ENCODE data around the gene TAF1A. TPM values are rescaled to one million over a fixed set of nuclear protein-coding genes. Genes with fewer than 3 reads are reported as not detected.
A peak's percentile ranks its signal among the peaks of the same experiment; 100 is the strongest.

The TAF1A gene
- total RNA-seq, 1 experiment from 2014 or later, result 16.7 TPM

GRCh38 chr1:222535455-222535854, 54.3 kb downstream of the TAF1A start:
- DNase-seq (ENCODE audit: low read depth), result no peak

- DNase-seq (ENCODE audit: low read depth), result no peak
Observed at GRCh38 chr1:222530852-222531251, 58.9 kb downstream of the TAF1A start.

- DNase-seq (ENCODE audit: low read depth), result no peak
Observed at GRCh38 chr1:222529916-222530315, 59.8 kb downstream of the TAF1A start.

- DNase-seq (ENCODE audit: low read depth), result no peak
Observed at GRCh38 chr1:222529181-222529580, 60.6 kb downstream of the TAF1A start.

- DNase-seq (ENCODE audit: low read depth), result peak; percentile 41
Observed at GRCh38 chr1:222525951-222526350, 63.8 kb downstream of the TAF1A start.

GRCh38 chr1:222523852-222524251, 65.9 kb downstream of the TAF1A start:
- no peak for DNase-seq (ENCODE audit: low read depth)

- DNase-seq (ENCODE audit: low read depth), result no peak
Observed at GRCh38 chr1:222522105-222522915, 67.4 kb downstream of the TAF1A start.

GRCh38 chr1:222521299-222522104, 68.2 kb downstream of the TAF1A start:
- peak; percentile 50 for DNase-seq (ENCODE audit: low read depth)

Other genes starting within 250 kb of the TAF1A start
- gene HHIPL2, start 41.8 kb downstream of the TAF1A start, total RNA-seq (2014; rRNA removed; shearing (Covaris generic)), result 3.3 and 3.9 TPM in 2 replicates
- 51.0 and 53.7 TPM in 2 replicates for gene MIA3, start 28.2 kb upstream of the TAF1A start, total RNA-seq (2014; rRNA removed; shearing (Covaris generic))
- gene AIDA, start 122.6 kb upstream of the TAF1A start, total RNA-seq (2014; rRNA removed; shearing (Covaris generic)), result 30.1 and 60.1 TPM in 2 replicates
- gene BROX, start 122.6 kb upstream of the TAF1A start, total RNA-seq (2014; rRNA removed; shearing (Covaris generic)), result 61.7 and 82.1 TPM in 2 replicates
- not detected in 2 replicates for gene FAM177B, start 147.3 kb upstream of the TAF1A start, total RNA-seq (2014; rRNA removed; shearing (Covaris generic))
- 6.0 and 8.1 TPM in 2 replicates for gene DISP1, start 225.1 kb upstream of the TAF1A start, total RNA-seq (2014; rRNA removed; shearing (Covaris generic))

Data from M059J (cell line).